ENCODE results near the gene MB.
"Not testable (repeated sequence)": the region's sequence is repeated elsewhere in the genome, so short reads cannot be mapped to it uniquely, and the experiment has no call there.

The MB gene
- 0.09 to 0.31 reads per million in 2 donors for total RNA-seq

DNA sequence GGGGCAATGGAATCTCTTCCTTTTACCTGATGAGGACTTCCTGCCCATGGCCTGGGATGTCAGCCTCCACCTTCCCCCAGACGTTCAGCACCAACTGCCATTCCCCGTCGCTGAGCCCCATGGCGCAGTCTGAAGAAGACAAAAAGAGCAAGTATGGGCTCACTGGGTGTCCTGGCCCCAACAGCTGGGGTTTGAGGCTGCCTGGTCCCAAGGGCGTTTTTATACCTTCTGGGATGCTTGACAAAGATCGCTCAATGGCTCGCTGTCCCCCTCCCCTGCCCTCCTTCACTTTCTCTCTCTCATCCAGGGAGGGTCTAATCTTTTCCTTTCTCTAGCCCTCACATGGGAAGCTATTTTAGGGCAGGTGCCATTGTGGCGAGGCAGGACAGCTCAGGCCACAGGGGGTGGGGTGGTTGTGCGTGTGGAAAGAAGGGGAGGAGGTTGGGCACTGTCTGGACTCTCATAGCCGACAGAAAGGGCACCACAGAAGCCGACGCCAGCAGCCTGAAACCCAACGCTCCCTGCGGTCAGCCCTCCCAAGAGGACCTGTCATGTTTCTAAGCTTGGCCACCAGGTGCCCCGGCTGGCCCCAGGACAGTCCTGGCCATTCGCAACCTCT is at the start of gene MB:
MB (minus strand) TSS at position 193 of the 619 bp plus-strand sequence; CDS start at position 121, 72 bp downstream.
- DNase-seq: no peak

DNA sequence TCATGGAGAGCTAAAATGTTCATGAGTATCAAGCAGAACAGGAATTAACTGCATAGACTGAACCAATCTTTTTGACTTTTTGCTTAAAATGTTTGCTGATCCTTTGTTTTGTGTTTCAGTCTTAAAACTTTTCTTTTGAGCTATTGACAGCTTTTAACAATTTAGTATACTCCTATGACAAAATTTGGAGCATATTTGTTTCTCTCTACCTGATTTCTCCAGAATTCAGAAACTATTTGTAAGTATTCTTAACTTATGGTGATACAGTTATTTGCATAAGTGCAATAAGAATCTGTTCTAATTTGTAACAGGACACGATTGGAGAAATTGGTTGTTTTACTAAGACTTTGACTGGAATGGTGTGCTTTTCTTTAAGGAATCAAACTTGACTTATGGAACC is 49.6 kb upstream of the MB start:
- DNase-seq: not testable (repeated sequence)

DNA sequence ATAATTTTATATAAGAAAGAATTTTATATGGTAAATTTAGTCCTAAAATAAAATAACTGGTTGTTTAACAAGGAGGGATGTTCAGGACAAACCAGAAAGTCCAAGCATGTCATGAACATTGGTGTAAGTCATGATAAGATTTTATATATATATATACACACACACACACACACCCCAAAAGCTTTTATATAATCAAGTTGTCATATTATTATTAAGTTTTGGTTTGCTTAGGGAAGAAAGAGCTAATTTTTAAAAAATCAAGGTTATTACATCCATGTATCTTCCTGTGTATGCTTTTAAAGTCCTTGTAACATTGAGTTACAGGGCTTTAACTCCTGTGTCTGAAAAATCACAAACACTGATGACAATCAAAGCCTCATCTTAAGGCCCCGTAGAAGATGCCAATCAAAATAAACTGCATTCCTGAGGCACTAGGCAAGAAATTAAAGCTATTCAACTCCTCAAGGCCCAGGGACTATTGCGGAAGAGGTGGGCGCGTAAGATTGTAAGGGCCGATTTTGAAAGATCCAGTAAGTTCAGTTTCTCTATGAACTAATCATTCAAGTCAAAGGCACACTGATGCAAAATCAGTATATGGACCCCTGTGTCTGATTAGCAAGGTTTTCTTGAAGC is 47.9 kb upstream of the MB start:
- DNase-seq: no peak

DNA sequence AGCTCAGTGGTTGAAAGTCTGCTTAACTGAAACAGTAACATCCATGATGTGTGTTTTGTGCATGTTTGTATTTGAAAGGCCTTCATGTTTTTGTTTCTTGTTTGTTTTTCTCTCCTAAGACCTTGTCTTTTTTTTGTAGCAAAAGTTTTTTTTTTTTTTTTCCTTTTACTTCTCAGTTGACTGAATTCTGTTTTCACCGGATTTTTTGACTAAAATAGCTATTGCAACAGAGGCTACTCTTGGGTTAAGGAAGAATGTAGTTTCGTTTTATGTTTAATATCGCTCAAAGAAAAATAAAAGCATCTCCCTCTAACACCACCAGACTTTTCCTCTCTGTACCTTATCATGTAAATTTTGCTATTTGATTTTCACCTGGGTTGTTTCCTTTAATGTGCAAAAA is 46.2 kb upstream of the MB start:
- no peak for DNase-seq

DNA sequence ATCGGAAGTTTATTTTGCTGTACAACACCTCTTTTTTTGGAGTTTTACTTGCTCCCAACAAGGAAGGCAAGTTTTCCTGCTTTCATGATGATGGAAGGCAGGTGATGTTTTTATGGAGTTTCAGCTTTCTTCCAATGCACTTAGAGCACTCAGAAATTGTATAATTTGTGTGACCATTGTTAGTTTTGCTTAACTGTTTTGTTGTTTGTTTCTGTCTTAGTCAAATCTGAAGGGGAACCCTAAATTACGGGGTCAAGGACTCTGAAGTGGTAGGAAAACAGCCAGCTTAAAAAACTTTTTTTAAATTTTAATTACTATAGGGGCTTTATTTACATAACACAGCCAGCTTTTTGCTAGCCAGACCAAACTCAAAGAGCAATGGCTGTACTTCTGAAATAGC is 45.8 kb upstream of the MB start:
- no peak for DNase-seq

DNA sequence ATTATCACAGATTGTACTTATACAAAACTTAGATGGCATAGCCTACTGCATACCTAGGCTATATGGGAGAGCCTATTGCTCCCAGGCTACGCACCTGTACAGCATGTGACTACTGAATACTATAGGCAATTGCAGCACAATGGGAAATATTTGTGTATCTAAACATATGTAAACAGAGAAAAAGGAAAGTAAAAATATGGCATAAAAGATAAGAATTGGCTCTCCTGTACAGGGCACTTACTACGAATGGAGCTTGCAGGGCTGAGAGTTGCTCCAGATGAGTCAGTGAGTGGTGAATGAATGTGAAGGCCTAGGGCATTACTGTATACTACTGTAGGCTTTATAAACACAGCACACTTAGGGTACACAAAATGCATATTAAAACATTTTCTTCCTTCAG is 44.3 kb upstream of the MB start:
- DNase-seq: no peak

DNA sequence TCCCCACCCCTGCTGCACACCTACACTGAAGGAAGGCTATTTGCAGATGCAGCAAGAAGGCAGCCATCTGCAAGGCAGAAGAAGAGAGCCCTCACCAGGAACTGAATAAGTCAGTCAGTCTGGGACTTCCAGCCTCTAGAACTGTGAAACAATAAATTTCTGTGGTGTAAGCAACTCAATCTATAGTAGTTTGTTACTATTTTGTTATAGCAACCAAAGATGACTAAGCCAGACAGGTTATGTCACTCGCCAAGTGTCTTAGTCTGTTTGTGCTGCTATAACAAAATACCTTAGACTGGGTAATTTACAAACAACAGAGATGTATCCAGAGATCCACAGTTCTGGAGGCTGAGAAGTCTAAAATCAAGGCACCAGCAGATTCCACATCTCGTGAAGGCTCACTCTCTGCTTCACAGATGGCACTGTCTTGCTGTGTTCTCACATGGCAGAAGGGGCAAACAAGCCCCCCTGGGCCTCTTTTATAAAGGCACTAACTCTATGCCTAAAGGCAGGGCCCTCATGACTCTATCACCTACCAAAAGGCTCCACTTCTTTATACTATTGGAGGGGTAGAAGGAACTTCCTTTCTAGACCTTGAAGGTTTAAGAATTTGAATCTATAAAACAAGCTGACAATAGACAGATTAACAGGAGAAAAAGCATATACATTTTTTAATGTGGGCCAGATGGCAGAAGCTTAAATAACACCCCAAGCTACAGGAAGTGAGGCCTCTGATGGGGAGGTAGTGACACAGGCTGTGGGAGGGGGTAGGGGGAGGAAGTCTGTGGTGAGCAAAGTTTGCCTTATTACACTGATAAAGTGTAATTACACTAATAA is 43.4 kb upstream of the MB start:
- no peak for DNase-seq

DNA sequence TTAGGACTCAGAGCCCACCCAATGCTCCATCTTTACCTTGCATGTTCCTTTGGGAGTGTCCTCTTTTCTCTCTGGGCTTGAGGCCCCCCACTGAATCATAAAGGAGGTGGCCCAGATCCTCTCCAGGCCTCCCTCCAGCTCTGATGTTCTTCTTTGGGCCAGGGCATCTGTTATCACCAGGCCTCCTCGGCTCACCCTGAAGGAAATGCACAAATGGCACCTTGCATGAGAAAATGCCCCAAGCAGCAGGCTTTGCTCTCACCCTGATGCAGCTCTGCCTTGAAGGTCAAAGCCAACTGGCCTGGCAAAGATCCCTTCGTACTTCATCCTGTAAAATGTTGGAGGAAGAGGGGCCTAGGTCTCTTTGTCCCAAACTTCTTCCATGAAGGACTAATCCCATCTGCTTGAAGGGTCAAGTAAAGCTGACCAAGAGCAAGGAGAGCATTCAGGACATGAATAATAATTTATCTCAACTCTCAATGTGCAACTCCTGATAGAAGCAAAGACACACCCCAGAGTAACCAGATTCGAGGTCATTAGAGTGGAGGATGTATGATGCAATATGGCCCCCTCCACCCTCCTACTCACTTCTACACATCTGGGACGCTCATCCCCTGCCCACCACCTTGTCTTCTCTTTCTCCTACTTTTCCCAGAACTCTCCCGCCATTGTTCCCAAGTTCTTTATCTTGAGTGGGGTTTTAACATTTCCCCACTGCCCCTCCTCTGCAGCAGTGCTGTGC is 40.6 kb upstream of the MB start:
- DNase-seq: no peak

DNA sequence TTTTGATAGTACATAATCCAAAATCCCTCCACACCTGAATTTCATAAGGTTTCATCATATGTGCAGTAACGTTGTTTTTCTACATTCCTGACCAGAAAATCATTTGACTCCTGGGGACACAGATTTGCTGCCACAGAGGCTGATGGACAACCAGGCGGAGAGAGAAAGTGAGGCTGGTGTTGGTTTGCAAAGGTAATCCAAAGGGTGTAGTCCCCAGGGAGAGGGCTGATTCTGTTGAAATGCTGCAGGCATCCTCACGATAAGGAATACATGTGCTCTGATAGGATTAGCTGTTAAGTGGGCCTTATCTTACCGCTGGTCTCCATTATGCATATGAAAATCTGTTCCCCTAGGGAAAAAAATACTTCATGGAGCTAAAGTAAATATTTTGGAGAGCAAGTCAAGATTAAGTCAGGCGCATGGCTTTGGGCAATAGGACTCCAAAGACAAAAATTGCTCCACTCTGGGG is 39.2 kb upstream of the MB start:
- no peak for DNase-seq

DNA sequence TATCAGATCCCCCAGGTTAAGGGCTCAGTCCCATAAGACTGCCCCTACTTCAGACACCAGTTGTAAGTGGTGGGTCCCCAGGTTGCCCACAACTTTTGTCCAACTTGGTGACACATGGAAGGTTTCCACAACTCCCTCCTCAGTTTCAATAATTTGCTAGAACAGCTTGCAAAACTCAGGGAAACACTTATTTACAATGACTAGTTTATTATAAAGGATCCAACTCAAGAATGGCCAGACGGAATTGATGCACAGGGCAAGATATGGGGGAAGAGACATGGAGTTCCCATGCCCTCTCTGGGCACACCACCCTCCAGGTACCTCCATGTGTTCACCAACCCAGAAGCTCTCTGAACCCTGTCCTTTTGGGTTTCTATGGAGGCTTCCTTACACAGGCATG is 36.7 kb upstream of the MB start:
- no peak for DNase-seq

DNA sequence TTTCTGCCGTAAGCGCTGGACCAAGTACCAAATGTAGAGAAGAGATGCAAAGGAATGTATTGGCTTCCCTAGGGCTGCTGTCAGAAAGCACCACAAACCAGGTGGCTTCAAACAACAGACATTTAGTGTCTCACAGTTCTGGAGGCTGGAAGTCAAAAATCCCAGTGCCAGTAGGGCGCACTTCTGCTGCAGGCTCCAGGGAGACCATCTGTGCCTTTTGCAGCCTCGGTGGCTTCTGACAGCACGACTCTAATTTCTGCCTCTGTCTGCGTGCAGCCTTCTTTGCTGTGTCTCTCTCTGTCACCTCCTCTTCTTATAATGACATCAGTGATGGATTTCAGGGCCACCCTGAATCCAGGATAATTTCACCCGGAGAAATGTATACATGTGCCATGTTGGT is 34.0 kb upstream of the MB start:
- no peak for DNase-seq

DNA sequence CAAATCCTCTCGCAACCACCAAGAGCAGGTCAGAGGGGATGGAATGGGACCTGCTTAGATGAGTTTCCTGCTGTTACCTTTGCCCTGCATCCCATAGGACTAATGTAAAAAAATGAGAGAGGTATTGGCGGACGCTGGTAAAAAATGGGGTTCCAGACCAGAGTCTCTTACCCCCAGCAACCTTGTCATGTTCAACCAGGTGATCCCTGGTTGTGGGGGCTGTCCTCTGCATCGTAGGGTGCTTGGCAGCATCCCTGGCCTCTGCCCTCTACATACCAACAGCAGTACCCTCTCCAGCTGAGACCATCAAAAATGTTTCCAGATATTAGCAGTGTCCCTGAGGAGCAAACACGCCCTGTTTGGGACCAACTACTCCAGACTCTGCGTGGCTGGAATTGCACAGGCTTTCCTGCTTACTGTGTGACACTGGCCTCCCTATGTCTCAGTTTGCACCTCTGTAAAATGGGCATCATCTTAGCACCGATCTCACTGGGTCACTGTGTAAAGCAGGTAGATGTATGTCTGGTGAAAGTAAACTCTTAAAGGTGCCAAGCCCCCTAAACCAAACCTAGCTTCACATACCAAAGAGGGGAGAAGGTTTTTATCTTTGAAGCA is 32.6 kb upstream of the MB start:
- DNase-seq: no peak

DNA sequence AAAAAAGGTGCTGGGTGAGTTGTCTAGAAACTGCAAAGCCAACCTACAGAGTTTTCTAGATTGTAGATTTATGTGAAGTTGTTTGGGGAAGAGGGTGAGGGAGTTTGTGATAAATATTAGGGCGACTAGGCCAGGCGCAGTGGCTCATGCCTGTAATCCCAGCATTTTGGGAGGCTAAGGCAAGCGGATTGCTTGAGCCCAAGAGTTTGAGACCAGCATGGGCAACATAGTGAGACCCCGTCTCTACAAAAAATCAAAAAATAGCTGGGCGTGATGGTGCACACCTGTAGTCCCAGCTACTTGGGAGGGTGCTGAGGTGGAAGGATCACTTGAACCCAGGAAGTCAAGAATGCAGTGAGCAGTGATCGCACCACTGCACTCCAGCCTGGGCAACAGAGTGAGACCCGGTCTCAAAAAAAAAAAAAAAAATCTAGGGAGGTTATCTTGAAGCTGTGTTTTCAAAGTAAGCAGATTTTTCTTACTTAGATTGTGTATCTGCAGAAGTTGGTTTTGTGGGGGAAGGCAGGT is 32.0 kb upstream of the MB start:
- DNase-seq: no peak

DNA sequence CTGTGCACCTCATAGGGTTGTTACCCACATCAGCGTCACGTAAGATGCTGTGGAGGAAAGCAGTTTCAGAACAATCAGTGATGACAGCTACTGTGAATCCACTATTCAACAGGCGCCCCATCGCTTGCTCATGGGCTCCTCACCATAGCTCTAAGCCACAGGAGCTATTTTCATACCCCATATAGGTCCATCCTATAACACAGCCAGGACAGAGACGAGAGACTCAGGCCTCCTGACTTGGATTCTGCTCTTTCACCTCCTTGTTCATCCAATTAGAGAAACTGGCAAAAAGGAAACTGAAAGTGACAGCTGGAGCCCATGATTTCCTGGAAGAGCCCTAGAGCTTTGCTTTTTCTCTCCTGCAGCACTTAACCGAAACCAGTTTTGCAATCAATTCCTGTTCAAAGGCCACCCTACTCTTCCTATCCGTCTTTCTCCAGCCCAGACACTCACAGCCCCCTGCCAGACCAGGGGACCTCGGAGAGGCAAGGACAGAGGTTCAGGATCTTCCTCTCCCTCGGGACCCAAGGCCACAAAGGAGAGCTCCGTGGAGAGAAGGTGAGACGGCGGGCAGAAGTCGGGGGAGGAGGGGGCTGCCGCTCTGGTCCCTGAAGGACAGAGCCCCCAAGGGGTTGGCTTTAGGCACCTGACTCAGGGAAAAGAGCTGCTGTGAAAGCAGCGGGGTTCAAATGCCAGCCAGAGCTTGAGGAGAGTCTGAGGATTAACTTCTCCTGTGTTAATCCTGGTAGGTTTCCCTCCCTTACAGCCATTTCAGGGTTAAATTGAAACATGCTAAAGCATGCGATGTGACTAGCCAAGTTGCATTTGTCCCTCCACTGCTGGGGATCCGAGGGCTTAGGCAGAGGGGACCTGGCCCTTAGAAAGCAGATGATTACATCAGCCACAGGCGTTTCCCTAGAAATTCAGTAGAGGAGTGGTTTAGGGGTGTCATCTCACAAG is 31.2 kb upstream of the MB start, which contains the start of gene APOL6:
APOL6 (plus strand) TSS at position 381 of the 960 bp plus-strand sequence. CDS start 7,980 bp downstream, outside the sequence.
- DNase-seq: no peak

DNA sequence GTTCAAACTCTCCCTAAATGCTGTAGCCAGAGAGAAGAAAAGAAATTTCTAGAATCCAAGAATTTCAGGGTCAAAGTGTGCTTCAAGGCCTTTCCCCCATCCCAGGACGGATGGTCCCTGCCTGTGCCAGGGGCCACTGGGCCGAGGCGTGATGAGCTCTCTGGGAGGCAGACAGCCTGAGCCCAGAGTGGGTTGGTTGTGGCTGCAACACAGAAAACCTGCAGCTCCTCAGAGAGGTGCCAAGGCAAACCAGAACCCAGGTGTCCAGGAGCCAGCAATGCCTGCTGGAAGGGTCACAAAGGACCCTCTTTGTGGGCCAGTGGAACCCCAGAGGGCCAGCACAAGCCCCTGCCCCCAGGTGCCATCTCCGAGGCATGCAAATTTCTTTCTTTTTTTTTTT is 28.5 kb upstream of the MB start:
- no peak for DNase-seq

DNA sequence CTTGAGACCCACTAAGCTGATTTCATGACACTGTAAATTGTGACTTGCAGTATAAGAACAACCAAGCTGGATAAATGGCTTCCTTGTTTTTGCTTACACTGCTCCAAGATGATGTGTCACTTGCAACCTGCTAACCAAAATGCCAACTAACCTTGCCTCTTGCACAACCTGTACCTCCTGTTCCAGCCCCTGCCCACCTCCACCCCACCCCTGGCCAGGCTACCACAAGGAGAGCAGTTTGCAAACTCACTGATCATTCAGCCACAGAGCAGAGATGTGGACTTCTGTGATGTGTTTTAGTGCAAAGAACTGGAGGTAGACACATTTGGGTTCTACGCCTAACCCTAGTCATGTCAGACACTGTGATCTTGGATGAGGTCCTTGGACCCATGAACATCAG is 26.9 kb upstream of the MB start:
- DNase-seq: no peak

DNA sequence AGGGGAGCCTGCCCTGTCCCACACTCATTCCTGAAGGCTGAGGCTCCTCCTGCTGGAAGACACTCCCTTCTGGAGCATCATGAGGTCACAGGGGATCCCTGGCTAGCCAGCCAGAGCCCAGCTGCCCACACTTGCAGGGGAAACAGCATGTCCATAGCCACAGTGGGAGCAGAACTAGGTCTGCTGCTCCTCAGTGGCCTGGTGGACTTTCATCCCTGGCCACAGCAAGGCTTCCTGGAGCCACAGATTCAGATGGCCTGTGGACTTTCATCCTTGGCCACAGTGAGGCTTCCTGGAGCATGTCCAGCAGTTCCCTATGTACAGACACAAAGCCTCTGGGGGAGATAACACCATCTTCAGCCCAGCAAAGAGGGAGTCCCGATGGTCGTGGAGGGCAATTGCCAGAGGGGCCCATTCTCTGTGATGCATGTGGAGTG is 25.2 kb upstream of the MB start:
- no peak for DNase-seq

DNA sequence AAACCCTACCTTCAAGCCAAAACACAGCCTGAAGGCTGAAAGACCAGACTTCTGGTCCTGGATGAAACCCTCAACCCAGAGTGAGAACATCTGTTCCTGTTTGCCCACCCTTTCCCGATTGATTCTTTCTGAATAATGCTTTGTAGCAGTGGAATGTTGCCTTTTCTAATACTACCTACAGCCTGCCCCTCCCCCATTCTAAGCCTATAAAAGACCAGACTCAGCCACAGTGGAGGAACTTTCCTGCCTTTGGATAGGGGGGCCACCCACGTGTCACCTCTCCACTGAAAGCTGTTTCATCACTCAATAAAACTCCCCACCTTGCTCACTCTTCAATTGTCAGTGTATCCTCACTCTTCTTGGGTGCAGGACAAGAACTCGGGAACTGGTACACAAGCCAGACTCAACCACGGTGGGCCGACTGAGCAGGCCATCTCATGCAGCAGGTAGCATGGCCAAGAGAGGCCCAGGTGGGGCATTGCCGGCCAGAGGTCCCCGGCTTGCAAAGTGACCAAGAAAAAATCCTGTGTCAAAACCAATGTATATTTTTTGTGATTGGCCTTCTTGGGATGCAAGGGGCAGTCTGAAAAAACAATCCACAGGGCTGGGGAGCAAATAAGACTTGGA is 24.5 kb upstream of the MB start:
- DNase-seq: no peak

DNA sequence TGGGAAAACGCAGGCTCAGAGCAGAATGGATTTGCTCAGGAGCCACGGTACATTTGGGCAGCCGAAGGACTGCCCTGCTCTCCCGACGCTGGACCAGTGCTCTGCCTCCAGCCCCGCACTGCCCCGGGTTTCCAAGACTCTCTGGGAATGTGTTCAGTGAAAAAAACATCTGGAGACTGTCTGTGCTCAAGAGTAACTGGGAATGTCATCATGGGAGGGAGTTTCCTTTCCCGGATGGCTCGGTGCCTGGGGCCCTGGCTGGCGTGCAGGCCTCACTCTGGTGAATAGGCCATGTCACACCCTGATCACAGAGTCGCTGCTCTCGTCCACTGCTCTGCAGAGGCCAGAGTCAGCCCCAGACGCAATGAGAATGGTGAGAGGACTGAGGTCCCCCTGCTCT is 21.3 kb upstream of the MB start:
- no peak for DNase-seq

DNA sequence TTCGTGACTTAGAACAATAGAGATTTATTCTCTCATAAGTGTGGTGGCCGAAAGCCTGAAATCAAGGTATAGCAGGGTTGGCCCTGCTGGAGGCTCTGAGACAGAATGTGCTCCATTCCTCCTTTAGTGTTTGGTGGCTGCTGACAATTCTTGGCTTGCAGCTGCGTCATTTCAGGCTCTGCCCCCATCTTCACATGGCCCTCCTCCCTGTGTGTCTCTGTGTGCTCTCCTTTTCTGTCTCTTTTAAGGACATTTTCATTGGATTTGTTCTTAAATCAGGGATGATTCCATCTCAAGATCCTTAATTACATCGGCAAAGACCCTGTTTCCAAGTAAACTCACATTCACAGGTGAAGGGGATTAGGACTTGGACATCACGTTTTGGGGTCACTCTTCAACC is 20.9 kb upstream of the MB start:
- DNase-seq: no peak

DNA sequence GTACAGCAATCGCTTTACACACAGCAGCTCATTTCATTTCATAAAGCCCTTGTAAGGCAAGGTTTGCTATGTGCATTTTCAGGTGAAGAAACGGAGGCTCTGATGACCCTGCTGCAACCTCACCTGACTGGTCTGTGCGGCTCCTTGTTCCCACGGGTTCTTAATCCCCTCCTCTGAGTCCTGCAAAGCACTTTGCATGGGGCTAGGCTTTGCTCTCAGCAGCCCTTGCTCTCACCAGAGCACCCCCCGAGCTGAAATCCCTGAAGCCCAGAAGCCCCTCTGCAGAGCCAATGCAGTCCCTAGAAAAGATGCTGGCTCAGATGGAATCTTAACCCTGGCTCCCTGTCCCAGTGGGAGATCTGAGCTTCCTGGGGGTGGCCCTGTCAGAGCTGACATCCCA is 20.1 kb upstream of the MB start:
- DNase-seq: no peak
